Neutrophil (primary cell): ENCODE data around the gene NRXN3.

Experiments
- H3K27ac ChIP-seq: fragments of 200-600 bp; sonication (generic); 2 replicates; pipeline ENCODE4 v1.5.1; 2016; ENCODE audit warnings: mild to moderate bottlenecking, moderate library complexity
- H3K27me3 ChIP-seq: fragments of 200-600 bp; sonication (generic); 2 replicates; pipeline ENCODE4 v1.6.0; 2016; ENCODE audit warnings: mild to moderate bottlenecking
- H3K36me3 ChIP-seq: fragments of 200-600 bp; sonication (generic); 2 replicates; pipeline ENCODE4 v1.5.1; 2017
- H3K4me1 ChIP-seq, 2 experiments: fragments of 200-600 bp in 1 of 2; sonication (generic) in 1 of 2; 1 replicate in 1 of 2; 2 replicates in 1 of 2; pipeline versions ENCODE4 v1.5.1 to v1.6.1; 2013 to 2016; ENCODE audit warnings: low read depth in 1 of 2, low read length in 1 of 2, mild to moderate bottlenecking in 1 of 2, moderate library complexity in 1 of 2; ENCODE audit not compliant: control insufficient read depth in 1 of 2, insufficient read depth in 1 of 2
- H3K4me3 ChIP-seq, 2 experiments: fragments of 200-600 bp in 1 of 2; sonication (generic) in 1 of 2; 1 replicate in 1 of 2; 2 replicates in 1 of 2; pipeline ENCODE4 v1.5.1; 2013 to 2016; ENCODE audit warnings: low read depth in 1 of 2, low read length in 1 of 2, mild to moderate bottlenecking in 1 of 2, moderate library complexity in 1 of 2
- H3K9me3 ChIP-seq: fragments of 200-600 bp; sonication (generic); 2 replicates; pipeline ENCODE4 v1.5.1; 2016
- CTCF ChIP-seq: fragments of 200-600 bp; sonication (generic); IDR thresholded peaks from 2 replicates; pipeline ENCODE4 v1.5.1; 2016; ENCODE audit warnings: antibody characterized with exemption

NRXN3 gene

GRCh38 chr14:78638926-78639325 lies 468.8 kb downstream of the NRXN3 start:
- Histone ChIP-seq H3K36me3 (no peaks in the 10 kb centered on the region), H3K9me3 (no peaks in the 10 kb centered on the region), H3K4me1 (no peaks in the 10 kb centered on the region), H3K27me3 (no peaks in the 10 kb centered on the region), H3K27ac (no peak overlapping the region), H3K4me3 (no peak overlapping the region)
- no peak for TF ChIP-seq CTCF

- Histone ChIP-seq H3K27me3 (no peaks in the 10 kb centered on the region), H3K9me3 (no peaks in the 10 kb centered on the region), H3K4me1 (no peaks in the 10 kb centered on the region), H3K36me3 (no peaks in the 10 kb centered on the region), H3K4me3 (no peak overlapping the region), H3K27ac (no peak overlapping the region)
- TF ChIP-seq CTCF, result no peak
These were observed 474.8 kb downstream of the NRXN3 start for GRCh38 chr14:78644824-78645559.

GRCh38 chr14:78652727-78653126 lies 482.6 kb downstream of the NRXN3 start:
- H3K27ac ChIP-seq, result no peak overlapping the region
- no peaks in the 10 kb centered on the region for H3K27me3 ChIP-seq
- no peaks in the 10 kb centered on the region for H3K9me3 ChIP-seq
- H3K36me3 ChIP-seq, result no peaks in the 10 kb centered on the region
- no peak for TF ChIP-seq CTCF
- no peaks in the 10 kb centered on the region for H3K4me1 ChIP-seq
- H3K4me3 ChIP-seq, result no peak overlapping the region

GRCh38 chr14:78653173-78653572 lies 483.0 kb downstream of the NRXN3 start:
- no peak overlapping the region for H3K27ac ChIP-seq
- no peaks in the 10 kb centered on the region for H3K36me3 ChIP-seq

GRCh38 chr14:78657451-78657850 lies 487.3 kb downstream of the NRXN3 start:
- no peak overlapping the region for H3K27ac ChIP-seq
- no peaks in the 10 kb centered on the region for H3K4me1 ChIP-seq
- H3K4me3 ChIP-seq, result no peak overlapping the region
- no peaks in the 10 kb centered on the region for H3K36me3 ChIP-seq
- no peaks in the 10 kb centered on the region for H3K27me3 ChIP-seq
- no peak for TF ChIP-seq CTCF
- H3K9me3 ChIP-seq, result no peaks in the 10 kb centered on the region

More at GRCh38 chr14:78653173-78653572, 483.0 kb downstream of the NRXN3 start:
- Histone ChIP-seq H3K4me1 (no peaks in the 10 kb centered on the region), H3K27me3 (no peaks in the 10 kb centered on the region), H3K9me3 (no peaks in the 10 kb centered on the region), H3K4me3 (no peak overlapping the region)
- no peak for TF ChIP-seq CTCF
